GM12878 (cell line): ENCODE measurements around the gene CR2. TPM values are rescaled to one million over a fixed set of nuclear protein-coding genes. Genes with fewer than 3 reads are reported as not detected.

ENCODE experiments used
- ATAC-seq: fragments of 200-7000 bp; cut with Tn5 transposase; 3 replicates; pipeline ENCODE4 v1.9.1; 2020; ENCODE audit warnings: mild to moderate bottlenecking, moderate library complexity
- BruUV-seq: library from RNA; stranded (reverse); fragments of 400-500 nt; replicated peaks from 2 replicates; lab custom pipeline; 2021; lab: Mats Ljungman, UMichigan
- CTCF ChIA-PET: fragments of 300-600 bp; sonication (Branson Sonifier 250); formaldehyde crosslinking; extraction: SDS; loops from one replicate; lab custom pipeline; 2021; ENCODE audit warnings: inconsistent platforms; lab: Yijun Ruan, JAX
- POLR2A ChIA-PET: fragments of 350-600 bp; formaldehyde crosslinking; extraction: SDS; loops from one replicate; lab custom pipeline; 2021; ENCODE audit warnings: inconsistent platforms; lab: Charles Lee
- RAD21 ChIA-PET: fragments of 300-600 bp; sonication (Branson Sonifier 250); formaldehyde crosslinking; loops from one replicate; lab custom pipeline; 2023; ENCODE audit warnings: antibody characterized with exemption; ENCODE audit not compliant: unreplicated experiment; lab: Charles Lee
- SMC1A ChIA-PET: fragments of 300-600 bp; sonication (Branson Sonifier 250); formaldehyde crosslinking; loops from one replicate; lab custom pipeline; 2023; ENCODE audit not compliant: unreplicated experiment, uncharacterized antibody; lab: Charles Lee
- DNase-seq: peaks from one replicate; pipeline ENCODE4 v3.0.0-alpha.2; 2011; ENCODE audit warnings: low read depth, low spot score
- FAIRE-seq: peaks from 3 replicates; lab custom pipeline; 2011; peaks lifted over from hg19 to GRCh38; lab: Jason Lieb, UNC
- H2AFZ ChIP-seq: 2 replicates; pipeline ENCODE4 v1.6.0; 2011; ENCODE audit warnings: low read depth, low read length, control low read depth; ENCODE audit not compliant: control insufficient read depth
- H3K27ac ChIP-seq: 2 replicates; pipeline ENCODE4 v1.5.1; 2011; ENCODE audit warnings: control low read depth; ENCODE audit not compliant: control insufficient read depth, insufficient read depth
- H3K27me3 ChIP-seq, 2 experiments: replicated peaks in 1 of 2; 2 replicates each; pipeline versions ENCODE4 v1.6.0 to v1.6.1; 2011; ENCODE audit warnings: low read length in 1 of 2; ENCODE audit not compliant: control insufficient read depth in 2 of 2, insufficient read depth in 2 of 2
- H3K36me3 ChIP-seq, 2 experiments: 2 replicates each; pipeline ENCODE4 v1.5.1; 2011; ENCODE audit warnings: low read length in 1 of 2; ENCODE audit not compliant: control insufficient read depth in 2 of 2, insufficient read depth in 2 of 2
- H3K4me1 ChIP-seq: 2 replicates; pipeline ENCODE4 v1.6.1; 2011; ENCODE audit warnings: mild to moderate bottlenecking, low read length, moderate library complexity, mixed read lengths; ENCODE audit not compliant: control insufficient read depth, insufficient read depth
- H3K4me2 ChIP-seq: 2 replicates; pipeline ENCODE4 v1.6.0; 2011; ENCODE audit warnings: control low read depth; ENCODE audit not compliant: control insufficient read depth, insufficient read depth
- H3K4me3 ChIP-seq: fragments of 200-600 bp; sonication (generic); 2 replicates; pipeline ENCODE4 v1.5.1; 2016
- H3K79me2 ChIP-seq: 2 replicates; pipeline ENCODE4 v1.6.0; 2011; ENCODE audit warnings: low read length; ENCODE audit not compliant: control insufficient read depth, insufficient read depth
- H3K9ac ChIP-seq: 2 replicates; pipeline ENCODE4 v1.8.0; 2011; ENCODE audit warnings: low read length, control low read depth, mixed read lengths; ENCODE audit not compliant: control insufficient read depth, insufficient read depth
- H3K9me3 ChIP-seq: replicated peaks from 3 replicates; pipeline ENCODE4 v1.5.1; 2011; ENCODE audit warnings: mild to moderate bottlenecking, low read length; ENCODE audit not compliant: control insufficient read depth, insufficient read depth
- H4K20me1 ChIP-seq: 2 replicates; pipeline ENCODE4 v1.6.0; 2011; ENCODE audit not compliant: control insufficient read depth, insufficient read depth
- CHD4 ChIP-seq: fragments of 200-600 bp; sonication (generic); IDR thresholded peaks from 2 replicates; pipeline ENCODE4 v1.6.1; 2016; ENCODE audit warnings: mild to moderate bottlenecking
- CUX1 ChIP-seq: IDR thresholded peaks from 2 replicates; pipeline ENCODE4 v1.6.1; 2012; ENCODE audit warnings: improper control_type of control experiment, low read depth, low read length; ENCODE audit not compliant: insufficient replicate concordance
- ESRRA ChIP-seq: IDR thresholded peaks from 2 replicates; pipeline ENCODE4 v1.6.1; 2012; ENCODE audit warnings: mild to moderate bottlenecking, low read length, improper control_type of control experiment
- EZH2 ChIP-seq: IDR thresholded peaks from 2 replicates; pipeline ENCODE4 v1.6.1; 2012; ENCODE audit warnings: low read depth, mild to moderate bottlenecking, control low read depth, inconsistent platforms, low read length, borderline replicate concordance; ENCODE audit not compliant: control insufficient read depth
- HDAC6 ChIP-seq: fragments of 200-600 bp; sonication (generic); IDR thresholded peaks from one replicate; pipeline ENCODE4 v1.8.0; 2017; ENCODE audit warnings: antibody characterized with exemption; ENCODE audit not compliant: unreplicated experiment
- IRF3 ChIP-seq: fragments of 450-650 bp; IDR thresholded peaks from 2 replicates; pipeline ENCODE4 v1.6.1; 2014; ENCODE audit warnings: mild to moderate bottlenecking
- MEF2A ChIP-seq: IDR thresholded peaks from 2 replicates; pipeline ENCODE4 v1.6.1; 2011; ENCODE audit warnings: low read depth, mild to moderate bottlenecking, low read length, moderate library complexity; ENCODE audit not compliant: insufficient read depth
- NFXL1 ChIP-seq: fragments of 450-650 bp; IDR thresholded peaks from 2 replicates; pipeline ENCODE4 v1.6.1; 2017; ENCODE audit warnings: antibody characterized with exemption, mild to moderate bottlenecking, borderline replicate concordance
- POLR2AphosphoS2 ChIP-seq: IDR thresholded peaks from 2 replicates; pipeline ENCODE4 v1.6.1; 2011; ENCODE audit warnings: low read depth, mild to moderate bottlenecking, low read length, improper control_type of control experiment, moderate library complexity
- POU2F2 ChIP-seq: IDR thresholded peaks from 3 replicates; pipeline ENCODE4 v1.6.1; 2011; ENCODE audit warnings: low read depth, mild to moderate bottlenecking, low read length, borderline replicate concordance
- RB1 ChIP-seq: fragments of 450-650 bp; formaldehyde crosslinking; IDR thresholded peaks from 2 replicates; pipeline ENCODE4 v1.6.1; 2017; ENCODE audit warnings: mild to moderate bottlenecking, borderline replicate concordance
- SMARCA5 ChIP-seq: fragments of 450-650 bp; IDR thresholded peaks from 2 replicates; pipeline ENCODE4 v1.6.1; 2017; ENCODE audit warnings: mild to moderate bottlenecking
- TARDBP ChIP-seq: IDR thresholded peaks from 2 replicates; pipeline ENCODE4 v1.6.1; 2016; ENCODE audit warnings: borderline replicate concordance
- ZBED1 ChIP-seq: IDR thresholded peaks from 2 replicates; pipeline ENCODE4 v1.6.1; 2016; ENCODE audit warnings: borderline replicate concordance
- ZNF217 ChIP-seq: fragments of 450-650 bp; IDR thresholded peaks from 2 replicates; pipeline ENCODE4 v1.6.1; 2017; ENCODE audit warnings: antibody characterized with exemption, mild to moderate bottlenecking
- WGBS: methylation state at CpG from one replicate; pipeline ENCODE4 v1.1.6; 2016; ENCODE audit warnings: low lambda C conversion rate; ENCODE audit not compliant: insufficient replicate concordance, insufficient coverage; ENCODE audit errors: missing lambda C conversion rate; 5-methylcytosine and 5-hydroxymethylcytosine counted together
- in situ Hi-C: fragments of 300-500 bp; cut with MboI; formaldehyde crosslinking; loops from 9 replicates; pipeline ENCODE4 v1.14.3; 2018; ENCODE audit warnings: mixed read lengths
- intact Hi-C: fragments of 100-400 bp; cut with micrococcal nuclease; formaldehyde crosslinking; loops from one replicate; pipeline ENCODE4 v1.14.2; 2022; ENCODE audit not compliant: unreplicated experiment
- polyA plus RNA-seq, 11 experiments: library from polyadenylated mRNA; depleted of rRNA in 4 of 11; unstranded in 6 of 11; stranded (reverse) in 5 of 11; fragments of >200 nt; fragmentation: Nextera tagmentation in 4 of 11; fragmentation: Illumina TruSeq in 1 of 11; extraction: Ambion mirVana in 4 of 11; extraction: Trizol in 1 of 11; gene quantifications; 1 replicate in 1 of 11; 2 replicates in 10 of 11; pipeline versions ENCODE4 v1.2.1 to v1.2.3, GENCODE V29; 2011 to 2016; ENCODE audit warnings: inconsistent platforms in 2 of 11, missing spikeins in 2 of 11, low read depth in 1 of 11
- total RNA-seq, 4 experiments: library from RNA; depleted of rRNA in 3 of 4; stranded (reverse); fragments of >200 nt in 3 of 4; fragmentation: Illumina TruSeq in 1 of 4; extraction: Trizol in 1 of 4; gene quantifications; 2 replicates each; pipeline versions ENCODE4 v1.2.1 to v1.2.3, GENCODE V29; 2013 to 2021
- TF ChIP-seq, protein P1 (sequence below): fragments of 450-650 bp; IDR thresholded peaks from 2 replicates; pipeline ENCODE4 v1.6.1; 2017; ENCODE audit warnings: mild to moderate bottlenecking

Gene CR2
- total and polyA plus RNA-seq, 10 of the 15 experiments (the other 5 are each of a cell fraction or from before 2014, with no cell fraction given), result 2.2 to 72.8 (median 50.6) TPM

- FAIRE-seq (no peak), ATAC-seq (no peak), DNase-seq (no peak)
- H3K27ac ChIP-seq, result no peak overlapping the region
- no peaks in the 10 kb centered on the region for H3K9me3 ChIP-seq
- no peaks in the 10 kb centered on the region for H3K79me2 ChIP-seq
- intact Hi-C loops (no loop called here), in situ Hi-C loops (no loop called here)
- H3K27me3 ChIP-seq, result no peaks in the 10 kb centered on the region; a peak in 1 of 4 replicates
- H3K9ac ChIP-seq, result no peak overlapping the region
- no peaks in the 10 kb centered on the region for H3K36me3 ChIP-seq
- SMC1A ChIA-PET, result interaction anchor here (0.6 kb wide), 1 partner anchor 281 kb away, joined by 3 read pairs; no protein-coding TSS in a partner anchor
- no peak overlapping the region for H2AFZ ChIP-seq
- H3K4me1 ChIP-seq, result no peaks in the 10 kb centered on the region; the same call in 1 of the 2 replicates
- H4K20me1 ChIP-seq, result no peaks in the 10 kb centered on the region
- BruUV-seq, result no TSS peak
- no peak overlapping the region for H3K4me3 ChIP-seq
- WGBS, result 77% methylated on average over 3 of the region's 3 CpGs
- RAD21 ChIA-PET, result no interaction called here
- no peak overlapping the region for H3K4me2 ChIP-seq
- POLR2A ChIA-PET, result no interaction called here
- CTCF ChIA-PET, result no interaction called here
- TF ChIP-seq POLR2AphosphoS2 (no peak), POU2F2 (no peak), NFXL1 (no peak), ZNF217 (no peak), ESRRA (no peak), TARDBP (no peak), HDAC6 (no peak), ZBED1 (no peak), EZH2 (no peak), IRF3 (no peak), CUX1 (no peak), SMARCA5 (no peak), MEF2A (no peak), CHD4 (no peak), RB1 (no peak)
- TF ChIP-seq, protein P1, sequence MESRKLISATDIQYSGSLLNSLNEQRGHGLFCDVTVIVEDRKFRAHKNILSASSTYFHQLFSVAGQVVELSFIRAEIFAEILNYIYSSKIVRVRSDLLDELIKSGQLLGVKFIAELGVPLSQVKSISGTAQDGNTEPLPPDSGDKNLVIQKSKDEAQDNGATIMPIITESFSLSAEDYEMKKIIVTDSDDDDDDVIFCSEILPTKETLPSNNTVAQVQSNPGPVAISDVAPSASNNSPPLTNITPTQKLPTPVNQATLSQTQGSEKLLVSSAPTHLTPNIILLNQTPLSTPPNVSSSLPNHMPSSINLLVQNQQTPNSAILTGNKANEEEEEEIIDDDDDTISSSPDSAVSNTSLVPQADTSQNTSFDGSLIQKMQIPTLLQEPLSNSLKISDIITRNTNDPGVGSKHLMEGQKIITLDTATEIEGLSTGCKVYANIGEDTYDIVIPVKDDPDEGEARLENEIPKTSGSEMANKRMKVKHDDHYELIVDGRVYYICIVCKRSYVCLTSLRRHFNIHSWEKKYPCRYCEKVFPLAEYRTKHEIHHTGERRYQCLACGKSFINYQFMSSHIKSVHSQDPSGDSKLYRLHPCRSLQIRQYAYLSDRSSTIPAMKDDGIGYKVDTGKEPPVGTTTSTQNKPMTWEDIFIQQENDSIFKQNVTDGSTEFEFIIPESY, result no peak
Measured at GRCh38 chr1:207503950-207504349, 49.8 kb downstream of the CR2 start.
